OCI-M1 (cell line): ENCODE measurements around the gene ZFR2.
A peak's percentile ranks its signal among the peaks of the same experiment; 100 is the strongest.

Source experiments
- DNase-seq: peaks from one replicate; lab custom pipeline; 2025; lab: John Stamatoyannopoulos, UW

ZFR2 gene

GRCh38 chr19:3785938-3786824 is 82.7 kb downstream of the ZFR2 start, which contains the start of gene MATK:
MATK (minus strand) TSS chr19:3786381; CDS start chr19:3785135, 1,246 bp downstream.
- peak; percentile 8 for DNase-seq

GRCh38 chr19:3785451-3785937 is 83.3 kb downstream of the ZFR2 start:
- peak; percentile 2 for DNase-seq

GRCh38 chr19:3784607-3785450 is 84.0 kb downstream of the ZFR2 start:
- DNase-seq: no peak

- DNase-seq: peak; percentile 0
Measured at GRCh38 chr19:3783660-3784584, 84.9 kb downstream of the ZFR2 start.

- DNase-seq: no peak
Measured at GRCh38 chr19:3782903-3783302, 85.9 kb downstream of the ZFR2 start.

GRCh38 chr19:3782330-3782729 is 86.5 kb downstream of the ZFR2 start:
- DNase-seq: no peak

GRCh38 chr19:3781603-3782002 is 87.2 kb downstream of the ZFR2 start:
- no peak for DNase-seq

- DNase-seq: no peak
Measured at GRCh38 chr19:3780786-3781304, 88.0 kb downstream of the ZFR2 start.

GRCh38 chr19:3778899-3779723 is 89.7 kb downstream of the ZFR2 start:
- no peak for DNase-seq

- no peak for DNase-seq
Measured at GRCh38 chr19:3778104-3778867, 90.6 kb downstream of the ZFR2 start.

GRCh38 chr19:3776479-3777040 is 92.3 kb downstream of the ZFR2 start:
- no peak for DNase-seq

- DNase-seq: no peak
Measured at GRCh38 chr19:3775831-3776230, 93.0 kb downstream of the ZFR2 start.

- DNase-seq: no peak
Measured at GRCh38 chr19:3775374-3775711, 93.5 kb downstream of the ZFR2 start.

GRCh38 chr19:3774621-3775373 is 94.0 kb downstream of the ZFR2 start:
- DNase-seq: no peak

GRCh38 chr19:3773814-3774515 is 94.9 kb downstream of the ZFR2 start:
- DNase-seq: no peak

GRCh38 chr19:3771906-3772455 is 96.9 kb downstream of the ZFR2 start, which contains the start of gene RAX2:
RAX2 (minus strand) TSS chr19:3772228; CDS start chr19:3771742, 486 bp downstream.
- DNase-seq: no peak
